RWPE2 (cell line): ENCODE data around the gene NOS1AP.

Source experiments
- ATAC-seq: fragments of 200-7000 bp; cut with Tn5 transposase; 3 replicates; pipeline ENCODE4 v1.9.1; 2021; ENCODE audit warnings: low read depth
- DNase-seq: peaks from one replicate; pipeline ENCODE4 v3.0.0-alpha.2; 2020; ENCODE audit warnings: low spot score
- H3K27ac ChIP-seq: fragments of 450-650 bp; 2 replicates; pipeline ENCODE4 v1.5.1; 2017; ENCODE audit warnings: mild to moderate bottlenecking; ENCODE audit not compliant: poor library complexity, severe bottlenecking
- H3K27me3 ChIP-seq: fragments of 250-450 bp; sonication (Bioruptor Pico); 2 replicates; pipeline ENCODE4 v1.5.1; 2021; ENCODE audit warnings: mild to moderate bottlenecking, moderate library complexity; ENCODE audit not compliant: insufficient read depth, poor library complexity, severe bottlenecking
- H3K36me3 ChIP-seq: fragments of 250-450 bp; sonication (Bioruptor Pico); 2 replicates; pipeline ENCODE4 v1.5.1; 2020; ENCODE audit warnings: low read depth, mild to moderate bottlenecking, moderate library complexity
- H3K4me1 ChIP-seq: fragments of 250-450 bp; sonication (Bioruptor Pico); 2 replicates; pipeline ENCODE4 v1.5.1; 2021; ENCODE audit warnings: mild to moderate bottlenecking, moderate library complexity; ENCODE audit not compliant: insufficient read depth, poor library complexity, severe bottlenecking
- H3K4me3 ChIP-seq: fragments of 250-450 bp; sonication (Bioruptor Pico); 2 replicates; pipeline ENCODE4 v1.5.1; 2021; ENCODE audit warnings: mild to moderate bottlenecking, moderate library complexity; ENCODE audit not compliant: severe bottlenecking
- H3K9me3 ChIP-seq: fragments of 250-450 bp; sonication (Bioruptor Pico); 2 replicates; pipeline ENCODE4 v1.5.1; 2021; ENCODE audit warnings: mild to moderate bottlenecking, moderate library complexity; ENCODE audit not compliant: severe bottlenecking
- CTCF ChIP-seq: fragments of 450-650 bp; IDR thresholded peaks from one replicate; pipeline ENCODE4 v1.5.1; 2017; ENCODE audit warnings: mild to moderate bottlenecking, moderate library complexity; ENCODE audit not compliant: poor library complexity, severe bottlenecking

NOS1AP gene

GRCh38 chr1:162113419-162113818, 43.9 kb downstream of the NOS1AP start:
- TF ChIP-seq CTCF = no peak
- no peak overlapping the region for H3K4me3 ChIP-seq
- no peaks in the 10 kb centered on the region for H3K9me3 ChIP-seq
- DNase-seq (no peak), ATAC-seq (no peak)
- H3K27me3 ChIP-seq = no peaks in the 10 kb centered on the region
- H3K27ac ChIP-seq = no peak overlapping the region
- no peaks in the 10 kb centered on the region for H3K4me1 ChIP-seq
- H3K36me3 ChIP-seq = no peaks in the 10 kb centered on the region

GRCh38 chr1:162117039-162117774, 47.7 kb downstream of the NOS1AP start:
- H3K4me3 ChIP-seq = no peak overlapping the region
- no peaks in the 10 kb centered on the region for H3K27me3 ChIP-seq
- ATAC-seq (no peak), DNase-seq (no peak)
- H3K27ac ChIP-seq = no peak overlapping the region
- TF ChIP-seq CTCF = no peak
- H3K36me3 ChIP-seq = no peaks in the 10 kb centered on the region
- no peaks in the 10 kb centered on the region for H3K4me1 ChIP-seq
- H3K9me3 ChIP-seq = no peaks in the 10 kb centered on the region

GRCh38 chr1:162118063-162118462, 48.6 kb downstream of the NOS1AP start:
- H3K4me3 ChIP-seq = no peak overlapping the region
- no peak overlapping the region for H3K27ac ChIP-seq
- no peaks in the 10 kb centered on the region for H3K36me3 ChIP-seq
- DNase-seq = no peak
- H3K4me1 ChIP-seq = no peaks in the 10 kb centered on the region
- no peaks in the 10 kb centered on the region for H3K27me3 ChIP-seq
- no peak for TF ChIP-seq CTCF
- ATAC-seq = no peak
- no peaks in the 10 kb centered on the region for H3K9me3 ChIP-seq

GRCh38 chr1:162128693-162129356, 59.3 kb downstream of the NOS1AP start:
- ATAC-seq (no peak), DNase-seq (no peak)
- Histone ChIP-seq H3K36me3 (no peaks in the 10 kb centered on the region), H3K4me1 (no peaks in the 10 kb centered on the region), H3K9me3 (no peaks in the 10 kb centered on the region), H3K27me3 (no peaks in the 10 kb centered on the region), H3K4me3 (no peak overlapping the region), H3K27ac (no peak overlapping the region)
- TF ChIP-seq CTCF = no peak

- Histone ChIP-seq H3K4me1 (no peaks in the 10 kb centered on the region), H3K36me3 (no peaks in the 10 kb centered on the region), H3K9me3 (no peaks in the 10 kb centered on the region), H3K27ac (no peak overlapping the region), H3K27me3 (no peaks in the 10 kb centered on the region), H3K4me3 (no peak overlapping the region)
- ATAC-seq = no peak
- DNase-seq = no peak
- TF ChIP-seq CTCF = no peak
Observed at GRCh38 chr1:162130308-162130707, 60.8 kb downstream of the NOS1AP start.
